NCI-H2171 (cell line): ENCODE measurements around the gene SNX1.
A peak's percentile ranks its signal among the peaks of the same experiment; 100 is the strongest.
"Not testable (repeated sequence)": the region's sequence is repeated elsewhere in the genome, so short reads cannot be mapped to it uniquely, and the experiment has no call there.

ENCODE experiments used
- DNase-seq: peaks from one replicate; lab custom pipeline; 2025; lab: John Stamatoyannopoulos, UW

Gene SNX1

GRCh38 chr15:64095795-64096667 lies at the start of gene SNX1:
Gene SNX1, plus strand, starts transcription at chr15:64095982. Its CDS starts 32 bp downstream, at chr15:64096014.
- peak; percentile 93 for DNase-seq

- peak; percentile 68 for DNase-seq
These were observed 49.2 kb upstream of the SNX1 start, which contains the start of gene DAPK2 for GRCh38 chr15:64046421-64047153. Gene DAPK2, minus strand, starts transcription at chr15:64046485. Its CDS starts 6,224 bp downstream, at chr15:64040261.

DNA sequence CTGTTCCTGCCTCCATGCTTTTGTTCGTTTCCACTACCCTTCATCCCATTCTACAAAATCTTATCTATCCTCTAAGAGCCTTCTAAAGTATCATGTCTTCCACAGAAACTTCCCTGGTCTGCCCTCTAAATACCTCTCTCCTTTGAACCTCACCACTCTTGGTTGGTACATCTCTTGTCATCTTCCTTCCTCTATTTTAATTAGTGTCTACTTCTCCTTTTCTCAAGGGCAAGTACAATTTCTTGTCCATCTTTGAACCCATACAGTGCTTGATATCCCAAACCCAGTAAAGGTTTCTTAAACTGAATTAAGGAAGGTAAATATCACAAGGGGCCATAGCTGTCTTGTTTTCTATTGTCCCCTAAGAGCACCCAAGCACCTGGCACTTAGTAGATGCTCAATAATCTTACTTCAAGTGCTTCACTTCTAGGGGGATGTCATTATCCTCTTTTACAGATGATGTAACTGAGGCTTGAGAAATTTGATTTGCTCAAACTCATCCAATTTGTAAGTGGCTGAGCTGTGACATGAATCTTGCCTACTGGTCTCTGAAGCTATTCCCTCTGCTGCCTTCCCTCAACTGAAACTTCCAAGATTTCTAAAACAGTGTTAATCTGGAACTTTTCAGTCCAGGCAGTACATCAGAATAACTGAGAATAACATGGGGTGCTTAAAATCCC lies 46.9 kb upstream of the SNX1 start:
- no peak for DNase-seq

GRCh38 chr15:64050281-64051092 lies 45.3 kb upstream of the SNX1 start:
- DNase-seq, result no peak

DNA sequence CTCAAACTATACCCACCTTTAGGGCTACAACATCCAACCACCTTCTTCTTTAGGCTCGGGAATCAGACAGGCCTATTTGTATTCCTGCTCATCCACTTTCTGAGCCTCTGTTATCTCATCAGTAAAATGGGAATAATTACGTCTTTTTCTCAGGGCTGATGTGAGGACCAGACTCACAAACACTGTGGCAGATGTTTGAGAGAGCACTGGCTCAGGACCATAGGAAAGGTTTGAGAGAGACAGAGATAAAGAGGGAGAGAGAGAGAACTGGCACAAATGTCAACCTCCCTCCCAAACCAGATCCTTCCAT lies 44.7 kb upstream of the SNX1 start:
- DNase-seq, result no peak

GRCh38 chr15:64051407-64052259 lies 44.1 kb upstream of the SNX1 start:
- no peak for DNase-seq

GRCh38 chr15:64052925-64053491 lies 42.8 kb upstream of the SNX1 start:
- no peak for DNase-seq

DNA sequence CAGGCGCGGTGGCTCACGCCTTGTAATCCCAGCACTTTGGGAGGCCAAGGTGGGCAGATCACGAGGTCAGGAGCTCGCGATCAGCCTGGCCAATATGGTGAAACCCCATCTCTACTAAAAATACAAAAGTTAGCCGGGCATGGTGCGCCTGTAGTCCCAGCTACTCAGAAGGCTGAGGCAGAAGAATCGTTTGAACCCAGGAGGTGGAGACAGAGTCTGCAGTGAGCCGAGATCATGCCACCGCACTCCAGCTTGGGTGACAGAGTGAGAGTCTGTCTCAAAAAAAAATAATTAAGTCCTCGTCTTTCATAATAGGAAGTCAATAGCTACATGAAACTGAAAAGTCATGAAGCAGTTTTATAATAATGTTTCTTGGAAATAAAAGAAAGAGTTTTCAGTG lies 42.1 kb upstream of the SNX1 start:
- DNase-seq, result not testable (repeated sequence)

DNA sequence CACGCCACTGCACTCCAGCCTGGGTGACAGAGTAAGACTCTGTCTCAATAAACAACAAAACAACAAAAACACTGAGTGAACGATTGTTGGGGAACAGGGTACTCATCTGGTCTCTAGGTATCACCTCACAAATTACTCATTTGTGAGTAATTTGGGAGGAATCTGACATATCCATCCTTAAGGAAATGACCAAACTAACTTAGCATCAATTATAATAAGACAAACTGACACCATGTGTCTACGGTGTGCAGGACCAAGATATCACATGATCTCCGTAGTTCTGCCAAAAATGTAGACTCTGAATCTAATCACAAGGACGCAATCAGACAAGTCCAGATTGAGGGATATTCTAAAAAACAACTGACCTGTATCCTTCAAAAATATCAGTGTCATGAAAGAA lies 37.5 kb upstream of the SNX1 start:
- no peak for DNase-seq

GRCh38 chr15:64059104-64059503 lies 36.7 kb upstream of the SNX1 start:
- not testable (repeated sequence) for DNase-seq

DNA sequence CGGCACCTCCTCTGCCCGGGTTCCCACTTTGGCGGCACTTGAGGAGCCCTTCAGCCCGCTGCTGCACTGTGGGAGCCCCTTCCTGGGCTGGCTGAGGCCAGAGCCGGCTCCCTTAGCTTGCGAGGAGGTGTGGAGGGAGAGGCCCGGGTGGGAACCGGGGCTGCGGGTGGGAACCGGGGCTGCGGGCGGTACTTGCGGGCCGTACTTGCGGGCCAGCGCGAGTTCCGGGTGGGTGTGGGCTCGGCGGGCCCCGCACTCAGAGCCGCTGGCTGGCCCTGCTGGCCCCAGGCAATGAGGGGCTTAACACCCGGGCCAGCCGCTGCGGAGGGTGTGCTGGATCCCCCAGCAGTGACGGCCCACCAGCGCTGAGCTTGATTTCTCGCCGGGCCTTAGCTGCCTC lies 35.1 kb upstream of the SNX1 start:
- no peak for DNase-seq

DNA sequence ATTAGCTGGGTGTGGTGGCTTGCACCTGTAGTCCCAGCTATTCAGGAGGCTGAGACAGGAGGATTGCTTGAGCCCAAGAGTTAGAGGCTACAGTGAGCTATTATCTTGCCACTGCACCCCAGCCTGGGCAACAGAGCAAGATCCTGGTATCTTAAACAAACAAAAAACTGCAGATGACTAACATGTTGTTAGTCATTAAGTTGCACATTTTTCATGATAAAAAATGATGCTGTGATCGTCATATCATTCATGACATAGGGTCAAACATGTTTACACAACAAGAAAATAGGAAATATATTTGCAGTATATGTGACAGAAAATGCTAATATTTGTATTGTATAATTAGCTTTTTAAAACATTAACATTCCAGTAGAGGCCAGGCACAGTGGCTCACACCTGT lies 29.3 kb upstream of the SNX1 start:
- no peak for DNase-seq

DNA sequence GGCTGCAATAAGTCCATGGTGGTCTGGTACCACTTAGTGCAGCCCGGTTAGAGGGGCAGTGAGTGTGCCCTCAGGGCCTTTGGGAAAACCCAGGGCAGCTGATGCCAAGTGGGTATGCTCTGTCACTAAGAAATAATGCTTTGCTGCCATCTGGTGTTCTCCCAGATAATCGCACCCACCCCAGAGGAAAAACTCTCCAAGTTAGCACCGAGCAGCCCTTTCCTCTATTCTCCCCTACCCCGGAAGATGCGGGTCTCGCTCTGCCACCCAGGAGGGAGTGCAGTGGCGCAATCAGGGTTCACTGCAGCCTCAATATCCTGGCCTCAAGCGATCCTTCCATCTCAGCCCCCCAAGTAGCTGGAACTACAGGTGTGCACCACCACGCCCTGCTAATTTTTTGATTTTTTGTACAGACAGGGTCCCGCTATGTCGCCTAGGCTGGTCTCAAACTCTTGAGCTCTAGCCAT lies 28.2 kb upstream of the SNX1 start:
- peak; percentile 63 for DNase-seq

- DNase-seq, result no peak
These were observed 27.6 kb upstream of the SNX1 start for GRCh38 chr15:64068133-64068532.

GRCh38 chr15:64070106-64070505 lies 25.7 kb upstream of the SNX1 start:
- DNase-seq, result no peak

GRCh38 chr15:64070965-64071851 lies 24.6 kb upstream of the SNX1 start:
- DNase-seq, result no peak

GRCh38 chr15:64071931-64072765 lies 23.6 kb upstream of the SNX1 start:
- DNase-seq, result no peak

DNA sequence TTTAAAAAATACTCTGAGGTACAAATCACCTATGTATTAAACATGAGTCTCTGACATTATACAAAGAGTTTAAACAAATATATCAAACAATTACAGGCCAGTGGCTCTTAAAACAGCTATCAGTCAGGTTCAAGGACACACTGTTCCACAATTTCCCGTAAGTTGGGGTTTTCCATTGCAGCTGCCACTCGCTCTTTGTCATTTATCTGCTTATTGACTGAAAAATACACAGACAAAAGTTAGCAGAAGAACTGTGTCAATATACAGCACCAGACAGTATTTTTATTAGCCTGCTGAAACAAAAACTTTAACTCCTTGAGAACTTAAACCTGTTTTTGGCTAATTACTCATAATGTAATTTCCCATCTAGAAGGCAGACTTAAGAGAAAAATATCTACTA lies 23.0 kb upstream of the SNX1 start:
- DNase-seq, result no peak
